PC-9 (cell line): ENCODE data around the gene GRID2. TPM values are rescaled to one million over a fixed set of nuclear protein-coding genes. Genes with fewer than 3 reads are reported as not detected.

Experiments used
- BruUV-seq: library from RNA; stranded (reverse); fragments of 400-500 nt; replicated peaks from 2 replicates; lab custom pipeline; 2021; lab: Mats Ljungman, UMichigan
- CTCF ChIA-PET: fragments of 300-600 bp; sonication (Branson Sonifier 250); formaldehyde crosslinking; loops from one replicate; lab custom pipeline; 2022; ENCODE audit warnings: antibody characterized with exemption; lab: Charles Lee
- POLR2A ChIA-PET: fragments of 300-600 bp; sonication (Branson Sonifier 250); formaldehyde crosslinking; loops from one replicate; lab custom pipeline; 2022; ENCODE audit warnings: antibody characterized with exemption; ENCODE audit not compliant: unreplicated experiment; lab: Charles Lee
- DNase-seq, 2 experiments: peaks; one replicate each; pipeline versions ENCODE4 v3.0.0 to v3.0.0-alpha.2; 2015 to 2022; ENCODE audit warnings: mixed read lengths in 1 of 2
- H2AFZ ChIP-seq: fragments of 200-600 bp; sonication (generic); 2 replicates; pipeline ENCODE4 v1.8.1; 2017; ENCODE audit warnings: antibody characterized with exemption
- H3F3A ChIP-seq: fragments of 200-600 bp; sonication (generic); 2 replicates; pipeline ENCODE4 v1.8.1; 2017; ENCODE audit warnings: antibody characterized with exemption, mild to moderate bottlenecking, low read depth; ENCODE audit not compliant: insufficient read depth
- H3K27ac ChIP-seq: fragments of 200-600 bp; sonication (generic); 2 replicates; pipeline ENCODE4 v1.6.1; 2016; ENCODE audit warnings: mixed run types
- H3K27me3 ChIP-seq: fragments of 200-600 bp; sonication (generic); 2 replicates; pipeline ENCODE4 v1.6.1; 2016; ENCODE audit warnings: low read depth, mixed run types; ENCODE audit not compliant: insufficient read depth
- H3K36me3 ChIP-seq: fragments of 200-600 bp; sonication (generic); 2 replicates; pipeline ENCODE4 v1.6.1; 2016; ENCODE audit warnings: low read depth, mixed run types
- H3K4me1 ChIP-seq: fragments of 200-600 bp; sonication (generic); replicated peaks from 2 replicates; pipeline ENCODE4 v1.6.1; 2016; ENCODE audit warnings: mixed run types; ENCODE audit not compliant: insufficient read depth
- H3K4me2 ChIP-seq: fragments of 200-600 bp; sonication (generic); 2 replicates; pipeline ENCODE4 v1.6.1; 2017; ENCODE audit warnings: mixed run types
- H3K4me3 ChIP-seq: fragments of 200-600 bp; sonication (generic); 2 replicates; pipeline ENCODE4 v1.6.1; 2016; ENCODE audit warnings: mixed run types
- H3K79me2 ChIP-seq: fragments of 200-600 bp; sonication (generic); 2 replicates; pipeline ENCODE4 v1.6.1; 2017; ENCODE audit warnings: low read depth, mixed run types
- H3K9me2 ChIP-seq: fragments of 200-600 bp; sonication (generic); 2 replicates; pipeline ENCODE4 v1.8.1; 2017; ENCODE audit warnings: mild to moderate bottlenecking; ENCODE audit not compliant: insufficient read depth
- H3K9me3 ChIP-seq: fragments of 200-600 bp; sonication (generic); 2 replicates; pipeline ENCODE4 v1.8.1; 2016; ENCODE audit warnings: low read depth; ENCODE audit not compliant: insufficient read depth
- H4K20me1 ChIP-seq: fragments of 200-600 bp; sonication (generic); 2 replicates; pipeline ENCODE4 v1.8.1; 2017; ENCODE audit not compliant: insufficient read depth
- EZH2 ChIP-seq: fragments of 200-600 bp; sonication (generic); IDR thresholded peaks from 2 replicates; pipeline ENCODE4 v1.8.0; 2017; ENCODE audit warnings: antibody characterized with exemption, low read depth
- intact Hi-C: fragments of 100-400 bp; cut with micrococcal nuclease; formaldehyde crosslinking; loops from one replicate; pipeline ENCODE4 v1.10.0; 2022; ENCODE audit not compliant: unreplicated experiment
- total RNA-seq: library from RNA; stranded (reverse); gene quantifications from 2 replicates; pipeline ENCODE4 v1.2.3, GENCODE V29; 2021
- TF ChIP-seq, protein P1 (sequence below): fragments of 200-600 bp; sonication (generic); conservative IDR thresholded peaks from 2 replicates; pipeline ENCODE4 v1.6.1; 2017; ENCODE audit warnings: mixed run types, antibody characterized with exemption, mild to moderate bottlenecking, moderate library complexity

Gene GRID2
- total RNA-seq, 1 experiment from 2014 or later, result not detected

DNA sequence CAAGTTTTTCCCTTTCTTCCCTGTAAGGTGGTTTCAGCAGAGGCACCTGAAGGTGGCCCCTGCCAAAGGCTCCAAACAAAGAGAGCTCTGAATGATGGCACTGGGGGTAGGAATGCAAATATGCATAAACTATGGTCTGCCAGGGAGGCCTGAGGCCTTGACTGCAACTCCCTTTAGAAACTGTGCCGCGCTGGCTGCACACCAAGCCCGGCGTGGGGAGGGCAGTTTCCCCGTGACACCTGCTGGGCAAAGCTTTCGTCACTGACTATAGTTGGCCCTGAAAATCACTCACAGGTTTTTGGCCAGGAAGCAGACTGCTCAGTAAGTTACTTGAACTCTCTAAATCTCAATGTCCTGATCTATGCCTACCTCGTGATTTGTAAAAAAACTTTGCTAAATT is 1427.0 kb downstream of the GRID2 start:
- CTCF ChIA-PET, result no interaction called here

DNA sequence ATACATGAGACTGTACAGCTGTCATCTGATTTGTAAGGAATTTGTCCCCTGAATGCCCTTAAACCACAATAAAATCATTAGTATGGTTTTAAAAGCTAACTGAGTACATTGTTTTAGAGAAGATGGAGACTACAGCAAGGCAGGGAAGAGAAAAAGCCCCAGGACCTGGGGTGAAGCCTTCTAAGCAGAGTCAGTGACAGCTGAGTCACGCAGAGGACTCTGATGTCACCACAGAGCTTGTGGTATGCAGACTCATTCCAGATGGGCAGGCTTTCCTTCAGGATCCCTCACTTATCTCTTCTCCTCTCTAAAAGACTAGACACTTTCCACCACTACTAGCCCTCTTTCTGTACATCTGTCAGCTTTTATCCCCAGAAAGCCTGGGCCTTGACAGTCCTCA is 1427.7 kb downstream of the GRID2 start:
- CTCF ChIA-PET, result no interaction called here
- H3K4me2 ChIP-seq, result no peak overlapping the region
- no peaks in the 10 kb centered on the region for H3K27me3 ChIP-seq
- no peaks in the 10 kb centered on the region for H3F3A ChIP-seq
- no peak overlapping the region for H3K27ac ChIP-seq
- POLR2A ChIA-PET, result no interaction called here
- DNase-seq, result no peak
- TF ChIP-seq EZH2, result no peak
- TF ChIP-seq, protein P1, sequence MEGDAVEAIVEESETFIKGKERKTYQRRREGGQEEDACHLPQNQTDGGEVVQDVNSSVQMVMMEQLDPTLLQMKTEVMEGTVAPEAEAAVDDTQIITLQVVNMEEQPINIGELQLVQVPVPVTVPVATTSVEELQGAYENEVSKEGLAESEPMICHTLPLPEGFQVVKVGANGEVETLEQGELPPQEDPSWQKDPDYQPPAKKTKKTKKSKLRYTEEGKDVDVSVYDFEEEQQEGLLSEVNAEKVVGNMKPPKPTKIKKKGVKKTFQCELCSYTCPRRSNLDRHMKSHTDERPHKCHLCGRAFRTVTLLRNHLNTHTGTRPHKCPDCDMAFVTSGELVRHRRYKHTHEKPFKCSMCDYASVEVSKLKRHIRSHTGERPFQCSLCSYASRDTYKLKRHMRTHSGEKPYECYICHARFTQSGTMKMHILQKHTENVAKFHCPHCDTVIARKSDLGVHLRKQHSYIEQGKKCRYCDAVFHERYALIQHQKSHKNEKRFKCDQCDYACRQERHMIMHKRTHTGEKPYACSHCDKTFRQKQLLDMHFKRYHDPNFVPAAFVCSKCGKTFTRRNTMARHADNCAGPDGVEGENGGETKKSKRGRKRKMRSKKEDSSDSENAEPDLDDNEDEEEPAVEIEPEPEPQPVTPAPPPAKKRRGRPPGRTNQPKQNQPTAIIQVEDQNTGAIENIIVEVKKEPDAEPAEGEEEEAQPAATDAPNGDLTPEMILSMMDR, result no peak
- H3K9me3 ChIP-seq, result no peaks in the 10 kb centered on the region
- no peaks in the 10 kb centered on the region for H3K79me2 ChIP-seq
- H3K4me1 ChIP-seq, result no peaks in the 10 kb centered on the region
- no peak overlapping the region for H3K4me3 ChIP-seq
- H4K20me1 ChIP-seq, result no peaks in the 10 kb centered on the region
- no peaks in the 10 kb centered on the region for H3K9me2 ChIP-seq
- no peaks in the 10 kb centered on the region for H3K36me3 ChIP-seq
- intact Hi-C loops, result no loop called here
- BruUV-seq, result no TSS peak
- no peak overlapping the region for H2AFZ ChIP-seq

More for the DNA sequence above, 1427.0 kb downstream of the GRID2 start:
- Histone ChIP-seq H3K27me3 (no peaks in the 10 kb centered on the region), H3F3A (no peaks in the 10 kb centered on the region), H3K36me3 (no peaks in the 10 kb centered on the region), H3K9me2 (no peaks in the 10 kb centered on the region), H4K20me1 (no peaks in the 10 kb centered on the region), H3K27ac (no peak overlapping the region), H3K4me3 (no peak overlapping the region), H3K4me1 (no peaks in the 10 kb centered on the region), H3K4me2 (no peak overlapping the region), H2AFZ (no peak overlapping the region), H3K9me3 (no peaks in the 10 kb centered on the region), H3K79me2 (no peaks in the 10 kb centered on the region)
- intact Hi-C loops, result no loop called here
- BruUV-seq, result no TSS peak
- DNase-seq, result no peak
- TF ChIP-seq, protein P1, result no peak
- TF ChIP-seq EZH2, result no peak
- POLR2A ChIA-PET, result no interaction called here

DNA sequence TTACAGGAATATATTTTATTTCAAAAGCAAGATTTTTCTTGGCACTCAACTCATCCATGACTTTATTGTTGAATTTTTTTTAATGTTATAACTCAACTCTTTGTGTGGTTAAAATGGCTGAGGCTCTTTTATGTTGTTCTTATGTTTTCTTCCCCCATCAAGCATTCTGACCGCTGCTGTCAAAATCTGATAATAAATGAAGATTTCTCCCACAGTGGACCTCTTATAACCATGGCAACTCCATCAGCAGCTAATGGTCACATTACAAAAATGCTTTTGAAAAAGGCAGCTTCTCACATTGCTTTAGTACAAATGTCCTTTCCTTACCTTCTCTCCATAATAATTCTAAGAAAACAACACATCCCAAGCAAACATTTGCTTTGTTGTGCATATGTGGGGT is 1428.7 kb downstream of the GRID2 start:
- Histone ChIP-seq H2AFZ (no peak overlapping the region), H3K27me3 (no peaks in the 10 kb centered on the region), H3K9me2 (no peaks in the 10 kb centered on the region), H4K20me1 (no peaks in the 10 kb centered on the region), H3K27ac (no peak overlapping the region), H3K36me3 (no peaks in the 10 kb centered on the region), H3K9me3 (no peaks in the 10 kb centered on the region), H3K4me3 (no peak overlapping the region), H3K4me2 (no peak overlapping the region), H3K4me1 (no peaks in the 10 kb centered on the region), H3K79me2 (no peaks in the 10 kb centered on the region), H3F3A (no peaks in the 10 kb centered on the region)
- TF ChIP-seq, protein P1, result no peak
- no peak for TF ChIP-seq EZH2
- no peak for DNase-seq
- POLR2A ChIA-PET, result no interaction called here
- CTCF ChIA-PET, result no interaction called here
- no TSS peak for BruUV-seq
- intact Hi-C loops, result no loop called here
